CD4-positive, alpha-beta T cell treated with Interleukin-12 subunit alpha and Interleukin-12 subunit beta, for 1 hour (primary cell): ENCODE data around the gene TNS3.

Source experiments
- DNase-seq: peaks from one replicate; pipeline ENCODE4 v3.0.0-alpha.2; 2020

The TNS3 gene

DNA sequence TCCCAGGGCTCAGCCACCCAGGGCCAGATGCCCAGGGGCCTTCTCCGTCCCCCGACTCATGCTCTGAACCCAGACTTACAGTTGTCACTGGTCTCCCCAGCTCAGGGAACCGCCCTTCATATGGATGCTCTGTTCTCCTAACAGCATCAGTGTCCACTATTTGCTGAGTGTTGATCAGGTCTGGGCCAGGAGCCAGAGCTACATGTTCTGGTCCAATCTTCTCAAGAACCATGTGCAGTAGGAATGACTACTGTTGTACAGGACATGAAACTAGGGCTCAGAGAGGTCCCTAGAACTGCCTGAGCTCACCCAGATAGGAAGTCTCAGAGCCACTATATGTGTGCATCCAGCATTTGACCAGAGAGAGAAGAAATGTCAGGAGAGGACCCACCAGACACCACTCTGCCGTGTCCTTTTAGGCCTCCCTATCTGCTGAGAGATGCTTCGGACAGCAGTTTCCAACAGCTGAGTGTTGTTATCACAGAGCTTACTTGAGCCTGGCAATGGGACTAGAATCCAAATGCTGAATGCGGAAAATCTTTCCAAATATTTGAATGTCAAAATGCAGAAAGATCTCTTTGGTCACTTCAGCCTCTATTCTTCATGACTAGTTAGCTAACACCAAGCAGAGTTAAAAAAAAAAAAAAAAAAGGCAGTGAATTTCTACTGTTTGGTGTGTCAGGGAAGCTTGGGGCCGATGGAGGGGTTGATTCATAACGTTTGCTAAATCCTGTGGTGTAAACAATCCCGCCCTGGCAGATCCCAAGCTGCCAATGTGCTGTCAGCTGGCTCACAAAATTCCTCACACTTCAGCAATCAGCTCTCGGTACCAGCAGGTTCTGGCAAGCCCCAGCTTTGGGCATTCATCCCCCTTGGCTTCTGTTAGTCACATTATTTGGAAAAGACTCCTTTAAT, 246.1 kb downstream of the TNS3 start:
- DNase-seq: no peak

DNA sequence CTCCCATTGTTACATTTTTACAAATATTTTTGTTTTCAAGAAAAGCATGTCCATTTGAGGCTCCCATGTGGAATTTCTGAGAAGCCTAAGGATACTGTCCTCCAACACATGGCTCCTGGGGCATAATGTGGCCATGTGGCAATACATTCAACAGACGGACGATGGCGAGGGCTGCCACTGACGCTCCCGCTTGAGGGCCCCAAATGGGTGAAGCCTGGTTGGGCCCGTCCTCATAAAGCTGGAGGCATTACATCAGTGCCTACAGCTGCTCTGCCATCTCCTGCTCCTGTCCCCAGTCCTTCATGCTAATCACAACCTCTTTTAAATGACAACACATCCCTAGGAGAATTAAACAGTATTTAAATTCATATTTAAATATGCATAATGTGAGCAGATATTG, 246.8 kb downstream of the TNS3 start:
- DNase-seq: no peak

DNA sequence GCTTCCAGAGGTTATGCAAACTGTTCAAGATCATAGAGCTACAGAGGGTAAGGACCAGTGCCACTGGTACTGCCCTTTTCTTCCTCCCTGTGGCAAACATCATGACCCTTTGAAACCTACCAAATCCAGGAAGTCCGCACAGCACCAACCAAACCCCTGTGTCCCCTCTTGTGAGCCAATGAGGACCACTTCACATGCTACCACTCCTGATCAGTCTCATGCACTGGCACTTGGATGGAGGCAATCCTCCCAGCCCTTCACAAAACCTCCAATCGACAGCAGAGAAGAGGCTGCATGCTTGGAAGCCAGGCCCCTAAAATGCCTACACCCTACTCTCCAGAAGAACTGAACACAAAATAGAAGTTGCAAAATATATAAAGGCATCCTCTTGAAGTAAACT, 248.0 kb downstream of the TNS3 start:
- no peak for DNase-seq

DNA sequence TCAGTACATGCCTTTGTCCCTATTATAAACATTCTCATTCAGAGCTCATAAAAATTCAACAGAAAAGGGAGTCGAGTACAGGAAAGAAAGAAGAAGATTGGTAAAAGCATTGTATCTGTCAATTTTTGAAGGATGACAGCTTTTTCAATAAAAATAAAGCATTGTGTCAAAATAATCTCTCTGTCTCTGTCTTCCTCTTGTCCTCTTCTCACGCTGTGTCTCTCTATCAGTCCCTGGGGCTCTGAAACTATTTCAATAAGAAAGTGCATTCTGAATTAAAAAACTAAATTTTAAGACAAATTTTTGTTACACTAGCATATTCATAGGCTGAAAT, 248.4 kb downstream of the TNS3 start:
- DNase-seq: no peak

DNA sequence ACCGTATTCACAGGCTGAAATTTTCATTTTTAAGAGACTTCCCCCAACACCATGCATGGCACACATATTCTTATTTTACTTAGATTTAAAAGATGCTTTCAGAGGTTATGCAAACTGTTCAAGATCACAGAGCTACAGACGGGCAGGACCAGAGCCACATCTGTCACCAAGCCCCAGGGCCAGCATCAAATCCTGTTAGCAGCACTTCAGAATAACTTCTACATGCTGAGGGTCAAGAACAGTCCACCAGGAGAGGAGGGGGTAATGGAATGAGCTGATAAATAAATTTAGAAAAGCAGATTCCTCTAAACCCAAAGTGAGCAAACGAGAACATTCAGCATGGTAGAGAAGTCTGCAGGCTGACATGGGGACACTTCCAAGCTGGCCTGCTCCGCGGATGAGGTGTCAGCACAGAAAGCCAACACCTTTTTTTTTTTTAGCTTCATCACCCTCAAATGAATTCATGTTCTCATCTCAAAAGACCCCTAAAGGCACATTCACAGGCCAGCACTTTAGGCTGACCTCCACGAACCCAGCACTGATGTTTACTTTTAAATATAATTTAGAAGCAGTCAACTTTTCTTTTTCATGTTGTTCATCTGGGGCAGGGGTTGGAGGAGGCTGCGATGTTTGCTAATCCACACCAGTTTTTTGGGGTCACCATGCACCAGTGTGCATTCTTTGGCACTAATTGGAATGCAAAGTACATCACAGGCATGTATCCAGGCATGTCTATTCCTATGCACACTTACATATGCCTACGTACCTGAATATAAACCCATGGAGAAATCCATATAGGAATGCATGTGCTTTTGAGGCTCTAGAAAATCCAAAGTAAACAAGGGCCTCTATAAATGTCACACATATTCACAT, 249.0 kb downstream of the TNS3 start:
- no peak for DNase-seq

DNA sequence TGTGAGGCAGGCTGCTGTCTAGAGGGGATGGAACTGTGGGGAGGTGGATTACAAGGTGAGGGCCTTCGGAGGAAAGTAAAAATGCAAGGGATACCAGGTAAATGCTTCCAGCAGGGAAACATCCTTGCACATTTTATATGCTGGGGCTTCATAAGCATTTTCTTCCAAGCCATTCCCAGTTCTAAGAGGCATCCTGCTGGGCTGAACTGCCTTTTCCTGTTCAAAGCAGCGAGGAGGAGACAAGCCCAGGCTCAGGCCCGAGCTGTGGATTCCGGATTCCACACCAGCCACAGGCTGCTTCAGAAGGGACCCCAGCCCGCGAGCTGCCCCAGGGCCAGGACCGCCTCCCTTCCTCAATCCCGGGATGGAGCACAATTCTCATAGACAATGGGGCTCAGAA, 249.7 kb downstream of the TNS3 start:
- no peak for DNase-seq

DNA sequence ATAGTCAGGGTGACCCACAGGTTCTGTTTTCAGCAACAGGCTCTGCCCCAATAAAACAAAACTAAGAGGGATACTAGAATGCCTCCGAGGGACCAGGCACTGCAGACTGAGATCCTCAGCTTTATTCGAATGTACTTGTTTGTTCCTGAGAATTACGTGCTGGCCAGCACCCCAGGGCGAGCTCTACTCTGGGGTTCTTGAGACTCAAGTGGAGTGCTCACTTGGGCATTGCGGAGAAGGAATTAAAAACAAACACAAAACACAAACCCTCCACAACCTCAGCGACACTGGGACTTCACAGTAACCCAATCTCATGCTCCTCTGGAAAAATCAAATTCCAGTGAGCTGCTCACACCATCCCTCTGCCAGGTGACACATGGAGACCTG, 250.7 kb downstream of the TNS3 start:
- DNase-seq: no peak

DNA sequence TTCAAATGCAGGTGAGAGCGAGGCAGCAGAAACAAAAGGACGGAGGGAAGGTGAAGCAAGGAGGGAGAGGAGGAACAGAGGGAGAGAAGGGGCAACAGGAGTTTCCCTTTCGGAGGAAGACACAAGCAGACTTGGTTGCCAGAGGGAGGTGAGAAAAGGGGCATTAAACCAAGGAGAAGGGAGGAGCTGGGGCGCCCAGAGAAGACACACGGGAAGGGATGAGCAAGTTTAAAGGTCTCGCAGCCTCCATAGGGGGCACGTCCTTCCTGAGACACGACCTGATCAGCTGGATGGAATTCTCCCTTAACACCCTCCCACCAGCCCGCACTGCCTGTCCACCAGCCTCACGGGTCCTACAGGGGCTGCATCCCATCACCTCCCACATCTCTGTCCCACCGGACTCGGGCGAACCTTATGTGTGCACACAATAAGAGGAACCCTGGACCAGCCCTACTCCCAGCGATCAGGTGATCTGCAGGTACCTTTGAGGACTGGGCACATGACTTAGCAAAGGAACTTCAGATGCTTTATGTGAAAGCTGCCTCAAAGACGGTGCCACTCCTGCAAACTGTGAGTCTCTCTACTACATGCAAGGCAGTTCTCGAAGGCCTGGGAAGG, 251.2 kb downstream of the TNS3 start:
- DNase-seq: no peak

DNA sequence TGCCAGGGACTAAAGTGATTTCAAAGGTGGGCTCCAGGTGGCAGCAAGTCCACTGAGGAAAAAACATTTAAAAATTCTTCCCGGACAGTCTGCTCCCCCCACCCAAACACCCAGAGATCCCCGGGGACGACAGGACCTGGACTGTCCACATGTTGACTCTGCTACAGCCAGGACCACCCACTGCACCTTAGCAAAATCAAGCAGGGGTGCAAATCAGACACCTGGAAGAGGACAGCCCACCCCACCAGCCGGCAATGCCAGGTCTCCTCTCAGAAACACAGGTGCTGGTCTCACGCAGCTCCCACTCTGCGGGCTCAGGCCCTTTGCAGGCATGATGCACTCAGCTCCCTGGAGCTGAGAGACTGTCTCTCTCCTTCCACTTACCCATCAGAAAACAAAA, 251.9 kb downstream of the TNS3 start:
- DNase-seq: no peak

DNA sequence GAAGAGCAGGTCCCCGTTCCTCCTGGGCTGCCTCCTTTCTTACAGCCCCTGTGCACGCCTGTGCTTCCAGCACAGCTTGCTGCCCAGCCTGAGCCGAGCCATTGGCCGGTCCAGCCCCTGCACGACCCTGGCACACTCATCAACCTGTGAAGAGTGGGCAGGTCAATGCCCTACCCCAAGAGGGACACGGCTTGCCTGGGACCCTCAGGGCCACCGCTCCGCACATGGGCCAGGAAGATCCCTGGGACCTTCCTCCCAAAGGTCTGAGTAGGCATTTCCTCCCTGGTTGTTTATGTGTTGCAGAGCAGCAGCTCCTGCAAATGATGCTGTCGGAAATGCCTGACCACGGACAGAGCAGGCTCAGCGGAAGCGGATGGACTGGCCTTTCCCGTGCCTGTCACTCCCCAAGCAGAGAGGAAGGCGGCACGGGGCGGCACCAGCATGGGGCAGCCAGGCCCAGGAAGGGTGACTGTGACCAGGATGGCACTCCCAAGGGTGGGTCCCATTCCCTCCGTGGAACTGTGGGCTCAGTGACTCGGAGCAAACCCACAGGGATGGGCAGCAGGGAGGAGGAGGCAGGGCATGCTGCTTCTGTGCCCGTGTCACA, 252.5 kb downstream of the TNS3 start:
- no peak for DNase-seq

DNA sequence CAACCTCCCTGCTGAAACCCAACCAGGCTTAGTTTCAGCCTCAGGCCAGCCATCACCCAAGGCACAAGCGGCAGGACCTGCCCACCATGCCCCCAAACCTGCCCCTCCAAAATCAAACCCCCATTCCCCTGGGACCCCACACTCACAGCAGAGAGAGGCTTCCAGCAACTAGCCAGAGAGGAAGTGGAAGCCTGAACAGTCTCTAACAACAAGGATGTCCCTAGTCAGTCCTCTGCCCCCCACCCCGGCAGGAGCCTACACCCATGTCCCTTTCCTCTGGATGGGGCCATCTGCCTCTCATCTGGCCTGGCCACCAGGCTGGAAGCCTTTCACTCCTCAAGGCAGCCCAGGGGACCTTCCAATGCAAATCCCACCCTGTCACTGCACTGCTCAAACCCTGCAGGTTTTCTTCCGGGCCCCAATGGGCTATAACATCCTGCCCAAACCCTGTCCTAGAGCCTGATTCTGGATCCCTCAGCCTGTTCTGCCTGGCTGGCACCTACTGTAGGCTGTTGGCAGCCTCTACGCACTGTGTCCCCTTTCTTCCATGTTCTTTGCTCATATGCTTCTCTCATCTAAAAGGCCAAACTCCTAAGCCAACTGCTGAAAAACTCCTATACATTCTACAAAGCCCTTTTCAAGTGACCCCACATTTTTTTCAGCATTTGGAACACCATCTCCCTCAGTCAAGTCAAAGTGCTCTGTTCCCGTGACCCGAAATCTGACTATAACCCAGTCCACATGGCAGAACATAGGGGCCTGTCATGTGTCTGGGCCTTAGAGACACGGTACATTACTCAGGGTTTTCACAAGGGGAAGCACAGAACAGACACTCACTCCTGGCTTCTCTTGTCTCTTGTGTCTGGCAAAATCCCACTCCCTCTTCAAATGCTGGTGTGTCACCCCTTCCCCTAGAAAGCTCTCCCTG, 253.3 kb downstream of the TNS3 start:
- DNase-seq: no peak

DNA sequence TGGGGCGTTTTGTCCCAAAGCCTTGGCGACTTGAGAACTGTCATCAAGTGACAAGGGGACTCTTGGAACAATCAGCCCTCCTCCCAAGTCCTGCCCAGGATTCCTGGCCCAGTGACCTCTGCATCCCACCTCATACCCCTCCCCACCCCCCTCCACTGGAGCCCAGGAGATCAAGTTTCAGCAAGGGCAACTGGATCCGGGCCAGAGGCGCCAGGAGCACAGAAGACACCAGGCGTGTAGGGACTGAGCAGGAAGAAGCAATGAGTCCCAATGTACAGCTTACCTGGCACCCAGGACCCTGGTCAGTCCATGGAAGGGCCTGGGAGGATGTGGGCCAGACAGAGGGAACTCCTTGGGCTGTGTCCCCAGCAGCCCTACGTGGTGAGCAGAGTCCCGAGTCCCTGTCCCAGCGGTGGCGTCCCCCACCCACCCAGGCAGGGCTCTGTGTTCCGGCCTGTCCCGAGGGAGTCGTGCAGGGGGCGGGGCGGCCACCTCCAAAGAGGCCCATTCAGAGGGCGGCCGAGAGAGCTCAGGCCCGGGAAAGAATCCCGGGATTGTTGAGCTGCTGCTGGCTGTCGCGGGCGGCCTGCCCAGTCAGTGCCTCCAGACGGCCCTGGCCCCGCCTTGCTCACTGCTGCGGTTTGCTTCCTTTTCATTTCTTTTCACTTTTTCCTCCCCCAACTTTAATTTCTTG, 254.1 kb downstream of the TNS3 start:
- no peak for DNase-seq

DNA sequence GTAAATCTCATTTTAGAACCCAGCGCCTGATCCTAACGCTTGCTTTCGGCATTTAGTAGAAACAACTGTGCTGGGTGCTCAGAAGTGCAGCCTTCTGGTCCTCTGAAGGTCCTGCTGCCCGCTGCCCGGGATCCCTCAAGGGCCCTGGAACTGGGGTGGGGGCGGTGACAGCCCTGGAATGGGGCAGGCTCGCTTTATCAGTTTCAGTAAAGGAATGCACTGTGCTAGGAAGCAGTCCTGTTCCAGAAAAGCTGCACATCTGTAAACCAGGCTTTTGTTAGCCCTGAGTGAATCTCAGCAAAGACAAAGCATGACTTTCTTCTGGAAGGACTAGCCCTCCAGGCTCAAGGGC, 254.6 kb downstream of the TNS3 start:
- DNase-seq: no peak

DNA sequence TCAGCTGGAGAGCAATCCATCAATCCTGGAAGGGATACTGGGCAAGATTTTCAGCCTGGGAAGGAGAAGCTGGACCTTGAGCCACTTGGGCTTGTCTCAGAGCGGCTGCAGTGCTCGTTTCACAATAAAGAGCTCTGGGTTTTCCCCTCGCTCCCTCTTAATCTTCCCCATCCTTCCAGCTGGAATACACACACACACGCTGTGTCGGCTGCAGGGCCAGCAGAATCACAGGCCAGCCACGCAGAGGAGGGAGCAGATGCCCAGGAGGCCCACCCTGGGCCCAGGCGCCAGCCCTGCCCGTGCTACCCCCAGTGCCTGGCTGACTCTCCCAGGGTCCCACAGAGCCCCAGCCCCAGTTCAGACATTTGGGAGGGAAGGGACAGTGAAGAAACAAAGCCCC, 255.1 kb downstream of the TNS3 start:
- no peak for DNase-seq

DNA sequence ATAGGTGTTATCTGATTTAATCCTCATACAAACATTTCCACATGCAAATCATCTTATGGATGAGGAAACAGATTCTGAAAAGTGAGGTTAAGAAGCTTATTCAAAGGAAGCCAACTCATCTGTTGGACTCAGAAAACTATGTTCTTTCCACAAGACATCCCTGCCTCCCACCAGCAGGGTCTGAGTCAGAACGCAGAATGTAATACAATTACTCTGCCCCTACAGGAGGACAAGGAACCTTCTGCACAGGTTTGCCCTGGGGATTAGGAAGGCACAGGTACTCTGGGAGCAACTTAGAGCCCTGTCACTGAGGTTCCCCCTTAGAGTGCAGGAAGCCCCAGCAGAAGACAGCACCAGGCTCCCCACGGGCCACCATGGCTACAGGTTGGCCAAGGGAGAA, 255.7 kb downstream of the TNS3 start:
- no peak for DNase-seq

DNA sequence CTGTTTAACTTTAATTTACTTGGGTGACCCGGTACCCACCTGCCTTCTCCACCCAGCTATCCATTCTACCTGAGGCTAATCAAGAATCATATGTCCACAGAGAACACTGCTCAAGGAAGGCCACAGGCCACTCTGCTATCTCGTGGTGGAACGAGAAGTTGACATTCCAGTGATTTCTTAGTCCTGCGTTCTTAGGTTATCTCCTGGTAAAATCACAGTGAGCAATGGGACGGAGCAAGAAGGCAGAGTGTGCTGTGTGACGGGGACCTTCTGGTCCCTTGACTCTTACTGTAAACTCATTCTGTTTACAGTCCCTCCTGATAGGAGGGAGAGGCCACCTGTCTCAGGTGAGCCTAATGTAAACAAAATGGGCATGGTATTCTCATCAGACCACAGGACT, 256.6 kb downstream of the TNS3 start:
- no peak for DNase-seq

DNA sequence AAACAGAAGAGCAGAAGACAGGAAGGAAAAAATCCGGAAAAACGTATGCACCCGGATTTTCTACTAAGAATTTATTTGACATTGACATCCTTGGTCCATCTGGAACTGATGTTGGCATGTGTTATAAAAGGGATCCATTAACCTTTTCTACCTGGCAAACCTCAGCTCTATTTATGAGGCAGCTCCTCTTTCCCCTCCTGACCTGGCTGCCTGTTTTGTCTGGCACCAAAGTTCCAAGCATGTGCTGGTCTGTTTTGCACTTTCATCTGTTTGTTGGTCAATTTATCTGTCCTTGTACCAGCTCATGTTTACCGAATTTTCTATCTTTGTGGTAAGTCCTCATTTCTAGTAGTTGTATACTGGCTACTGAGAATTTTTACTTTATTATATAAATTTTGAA, 258.0 kb downstream of the TNS3 start:
- DNase-seq: no peak

DNA sequence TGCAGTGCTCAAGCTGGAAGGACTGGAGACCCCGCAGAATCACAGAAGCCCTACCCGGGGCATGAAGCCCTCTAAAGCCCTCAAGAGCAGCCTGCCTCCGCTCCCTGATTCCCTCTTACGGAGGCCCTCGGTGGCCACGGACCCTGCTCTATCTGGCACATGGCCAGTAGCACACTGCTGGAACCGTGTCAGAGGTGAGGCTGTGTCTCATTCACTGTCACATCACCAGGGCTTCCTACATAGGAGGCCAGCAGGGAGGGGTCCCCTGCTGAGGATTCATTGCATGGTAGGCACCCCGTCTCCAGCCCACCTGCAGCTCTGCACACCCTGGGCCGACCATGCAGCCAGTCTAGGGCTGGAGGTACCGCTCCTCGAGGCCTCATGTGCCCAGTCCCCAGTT, 259.2 kb downstream of the TNS3 start:
- no peak for DNase-seq

DNA sequence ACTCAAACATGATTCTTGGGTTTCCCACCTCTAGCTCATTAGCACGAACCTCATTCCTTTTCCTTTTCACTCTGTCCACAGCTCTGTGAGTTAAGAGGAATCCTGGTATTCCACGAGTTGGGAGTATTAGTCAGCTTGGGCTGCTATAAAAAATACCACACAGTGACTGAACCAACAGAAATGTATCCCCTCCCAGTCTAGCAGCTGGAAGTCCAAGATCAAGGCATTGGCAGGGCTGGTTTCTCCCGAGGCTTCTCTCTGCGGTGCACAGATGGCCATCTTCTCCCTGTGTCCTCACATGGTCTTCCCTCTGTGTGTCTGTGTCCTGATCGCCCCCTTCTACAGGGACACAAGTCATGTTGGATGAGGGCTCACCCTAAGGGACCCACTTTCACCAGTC, 261.6 kb downstream of the TNS3 start:
- no peak for DNase-seq

DNA sequence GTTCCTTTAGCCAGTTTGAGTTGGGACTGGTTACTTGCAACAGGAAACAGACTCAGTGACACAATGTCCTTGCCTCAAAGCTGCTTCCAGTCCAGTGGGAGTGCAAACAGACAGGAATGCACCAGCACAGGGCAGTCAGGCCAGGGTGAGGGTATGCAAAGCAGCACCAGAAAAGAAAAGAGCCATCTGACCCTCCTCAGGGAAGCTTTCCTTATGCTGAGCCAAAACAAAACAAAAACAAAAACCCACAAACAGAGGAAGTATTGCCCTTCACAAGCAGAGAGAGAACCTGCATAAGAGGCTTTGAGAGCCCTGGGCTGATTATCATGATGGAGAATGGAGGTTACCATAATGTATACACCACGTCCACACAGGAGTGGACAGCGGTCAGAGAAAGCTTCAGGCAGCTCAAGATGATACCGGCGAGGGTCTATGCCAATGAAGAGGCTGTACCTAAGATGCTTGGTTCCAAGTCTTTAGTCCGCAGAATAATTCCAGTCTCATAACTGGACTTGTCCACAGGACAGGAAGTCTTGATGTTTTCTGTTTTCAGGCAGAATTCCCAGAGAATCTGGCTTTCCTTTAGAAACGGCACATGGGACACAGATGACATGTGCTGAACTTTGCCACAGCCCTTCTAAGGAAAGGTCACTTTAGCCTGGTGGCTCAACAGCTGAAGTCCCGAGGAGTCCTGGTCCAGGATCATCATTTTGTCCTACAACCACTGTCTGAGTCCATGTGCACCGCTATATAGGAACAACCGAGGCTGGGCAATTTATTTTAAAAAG, 263.3 kb downstream of the TNS3 start:
- no peak for DNase-seq

DNA sequence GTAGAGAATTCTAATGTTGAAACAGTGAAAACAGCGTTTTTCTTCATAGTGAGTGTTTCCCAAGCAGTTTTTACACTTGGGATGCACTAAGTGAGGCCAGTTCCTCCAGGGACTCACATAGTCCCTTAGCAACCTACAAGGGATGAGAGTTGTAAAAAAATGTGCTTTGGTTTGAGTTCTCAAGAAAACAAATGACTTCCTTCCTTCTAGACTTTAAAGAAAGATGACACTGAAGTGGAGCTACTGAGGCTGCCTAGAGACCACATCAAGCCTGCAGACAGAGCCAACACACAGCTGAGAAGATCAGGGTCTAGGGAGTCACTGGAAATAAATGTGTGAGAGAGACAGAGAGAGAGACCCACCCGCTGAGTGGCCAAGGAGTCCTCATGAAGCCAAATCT, 264.4 kb downstream of the TNS3 start:
- DNase-seq: no peak
